ENCODE measurements around the gene GABBR1. TPM values are rescaled to one million over a fixed set of nuclear protein-coding genes. Genes with fewer than 3 reads are reported as not detected.

GABBR1 gene
- total RNA-seq, 1 experiment from 2014 or later = 146 TPM

DNA sequence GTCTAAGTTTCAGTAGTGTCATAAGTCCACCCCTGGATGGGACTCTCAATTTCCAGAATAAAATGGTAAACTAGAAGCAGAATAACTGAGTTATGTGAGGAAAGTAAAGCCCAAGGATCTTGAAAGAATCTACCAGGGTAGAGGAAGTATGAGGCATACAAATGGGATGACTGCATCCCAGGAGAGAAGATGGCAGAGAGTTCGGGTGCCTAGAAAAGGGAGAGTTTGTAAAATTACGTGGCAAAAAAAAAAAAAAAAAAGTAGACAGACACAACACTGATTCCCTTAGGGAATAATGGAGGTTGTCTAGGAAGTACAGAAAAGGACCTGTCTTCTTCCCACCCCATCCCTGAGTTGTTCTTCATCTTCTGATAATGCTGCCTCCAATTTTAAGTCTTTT is 3.4 kb downstream of the GABBR1 start:
- H4K5ac ChIP-seq (ENCODE audit: insufficient read length, low read depth, low read length) = no peak overlapping the region
- no peak overlapping the region for H2AK5ac ChIP-seq (ENCODE audit: insufficient read length, low read length)
- H2BK12ac ChIP-seq (ENCODE audit: insufficient read length, low read depth, low read length) = no peak overlapping the region
- no peak overlapping the region for H2BK15ac ChIP-seq (ENCODE audit: low read depth, low read length)
- H3K56ac ChIP-seq (ENCODE audit: insufficient read length, low read depth, low read length) = no peak overlapping the region
- Mint-ChIP-seq H3K9me3 (peaks cover 0 to 5% of the 10 kb centered on the region in 2 experiments; a peak in 2 of 5 replicates), H3K27ac (no peak overlapping the region), H3K4me1 (peaks cover 73% of the 10 kb centered on the region in 2 experiments), H3K4me3 (peak overlapping the region; percentile 88 to 92), H3K36me3 (ENCODE audit: insufficient read depth in 1 of 3, low read depth in 3 of 3) (peaks cover 2 to 37% (median 9%) of the 10 kb centered on the region in 3 experiments; a peak in 5 of 7 replicates), H3K27me3 (ENCODE audit: low read depth) (no peaks in the 10 kb centered on the region; the same call in none of the 2 replicates)
- no peak overlapping the region for H2BK20ac ChIP-seq (ENCODE audit: low read depth, low read length, poor library complexity, severe bottlenecking)
- H2BK120ac ChIP-seq (ENCODE audit: low read depth, low read length, poor library complexity, severe bottlenecking) = no peak overlapping the region
- H3K4me1 ChIP-seq (ENCODE audit: insufficient read depth, low read length) = peaks cover 7% of the 10 kb centered on the region; the same call in 1 of the 2 replicates
- no peak overlapping the region for H3K9ac ChIP-seq (ENCODE audit: extremely low read depth, insufficient read length, low read length)
- no peak overlapping the region for H3K18ac ChIP-seq (ENCODE audit: insufficient read length, low read depth, low read length)
- TF ChIP-seq, protein P1, sequence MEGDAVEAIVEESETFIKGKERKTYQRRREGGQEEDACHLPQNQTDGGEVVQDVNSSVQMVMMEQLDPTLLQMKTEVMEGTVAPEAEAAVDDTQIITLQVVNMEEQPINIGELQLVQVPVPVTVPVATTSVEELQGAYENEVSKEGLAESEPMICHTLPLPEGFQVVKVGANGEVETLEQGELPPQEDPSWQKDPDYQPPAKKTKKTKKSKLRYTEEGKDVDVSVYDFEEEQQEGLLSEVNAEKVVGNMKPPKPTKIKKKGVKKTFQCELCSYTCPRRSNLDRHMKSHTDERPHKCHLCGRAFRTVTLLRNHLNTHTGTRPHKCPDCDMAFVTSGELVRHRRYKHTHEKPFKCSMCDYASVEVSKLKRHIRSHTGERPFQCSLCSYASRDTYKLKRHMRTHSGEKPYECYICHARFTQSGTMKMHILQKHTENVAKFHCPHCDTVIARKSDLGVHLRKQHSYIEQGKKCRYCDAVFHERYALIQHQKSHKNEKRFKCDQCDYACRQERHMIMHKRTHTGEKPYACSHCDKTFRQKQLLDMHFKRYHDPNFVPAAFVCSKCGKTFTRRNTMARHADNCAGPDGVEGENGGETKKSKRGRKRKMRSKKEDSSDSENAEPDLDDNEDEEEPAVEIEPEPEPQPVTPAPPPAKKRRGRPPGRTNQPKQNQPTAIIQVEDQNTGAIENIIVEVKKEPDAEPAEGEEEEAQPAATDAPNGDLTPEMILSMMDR (conservative IDR thresholded peaks at IDR 0.05) = no peak
- H4K8ac ChIP-seq (replicated peaks; ENCODE audit: insufficient read length, low read depth, low read length) = no peak overlapping the region
- no peaks in the 10 kb centered on the region for H3K79me1 ChIP-seq (ENCODE audit: insufficient read depth, low read depth, low read length, poor library complexity, severe bottlenecking)
- H2AFZ ChIP-seq (ENCODE audit: low read length) = no peak overlapping the region
- DNase-seq = no peak
- no peaks in the 10 kb centered on the region for H3K9me3 ChIP-seq (ENCODE audit: control insufficient read depth, low read depth, low read length)
- no peak overlapping the region for H3T11ph ChIP-seq (ENCODE audit: low read length)
- no peak overlapping the region for H3K14ac ChIP-seq (ENCODE audit: insufficient read depth, low read length)
- no peak overlapping the region for H4K91ac ChIP-seq (ENCODE audit: insufficient read length, low read depth, low read length)
- H4K20me1 ChIP-seq (ENCODE audit: control insufficient read depth, insufficient read depth, insufficient read length) = no peaks in the 10 kb centered on the region
- H3K23ac ChIP-seq (ENCODE audit: insufficient read length, low read depth, low read length) = no peak overlapping the region
- H3K79me2 ChIP-seq (ENCODE audit: insufficient read depth, low read length) = peaks cover 7% of the 10 kb centered on the region; the same call in 1 of the 2 replicates
- H3K4ac ChIP-seq (ENCODE audit: low read depth, low read length) = no peak overlapping the region
- H3K27me3 ChIP-seq (ENCODE audit: insufficient read depth, low read length) = no peaks in the 10 kb centered on the region
- no peak overlapping the region for H3K27ac ChIP-seq (ENCODE audit: insufficient read length, low read depth, low read length)
- H3K23me2 ChIP-seq (ENCODE audit: insufficient read length, low read depth, low read length, poor library complexity, severe bottlenecking) = peaks cover 45% of the 10 kb centered on the region
- peak overlapping the region; percentile 90 for H3K4me2 ChIP-seq (ENCODE audit: insufficient read depth, insufficient read length, low read length)
- no CpG with 5 or more reads among the region's 2 CpGs for WGBS (ENCODE audit: extremely low coverage, insufficient read length, low lambda C conversion rate)
- H2BK5ac ChIP-seq (ENCODE audit: insufficient read length, low read length) = no peak overlapping the region
